HEK293 (cell line): ENCODE measurements around the gene HDLBP.

Source experiments
- CTCF ChIA-PET: fragments of 350-600 bp; formaldehyde crosslinking; extraction: SDS; loops from one replicate; lab custom pipeline; 2021; ENCODE audit warnings: antibody characterized with exemption; lab: Yijun Ruan, JAX
- POLR2A ChIA-PET: fragments of 300-600 bp; formaldehyde crosslinking; extraction: SDS; loops from one replicate; lab custom pipeline; 2020; ENCODE audit warnings: antibody characterized with exemption, inconsistent platforms; lab: Yijun Ruan, JAX
- H3K27ac ChIP-seq: fragments of 200-500 bp; sonication (Bioruptor generic); 2 replicates; pipeline ENCODE4 v1.5.1; 2014; ENCODE audit warnings: low read depth, low read length, control low read depth, inconsistent platforms; ENCODE audit errors: extremely low read depth
- H3K36me3 ChIP-seq, 2 experiments: fragments of 200-500 bp in 1 of 2; sonication (Bioruptor generic) in 1 of 2; 1 replicate in 1 of 2; 2 replicates in 1 of 2; pipeline ENCODE4 v1.5.1; 2014 to 2017; ENCODE audit warnings: inconsistent platforms in 2 of 2, low read length in 2 of 2; ENCODE audit not compliant: control insufficient read depth in 2 of 2, insufficient read depth in 1 of 2
- H3K4me1 ChIP-seq: fragments of 200-500 bp; sonication (Bioruptor generic); 2 replicates; pipeline ENCODE4 v1.5.1; 2014; ENCODE audit warnings: mild to moderate bottlenecking, low read length, inconsistent platforms; ENCODE audit not compliant: control insufficient read depth, insufficient read depth
- H3K4me3 ChIP-seq: 2 replicates; pipeline ENCODE4 v1.5.1; 2011; ENCODE audit warnings: low read depth, mild to moderate bottlenecking, control low read depth, low read length, moderate library complexity
- H3K9me3 ChIP-seq: fragments of 200-500 bp; sonication (Bioruptor generic); 2 replicates; pipeline ENCODE4 v1.5.1; 2014; ENCODE audit warnings: low read depth, low read length, inconsistent platforms; ENCODE audit not compliant: control insufficient read depth, insufficient read depth
- FEZF1 ChIP-seq: fragments of 450-650 bp; formaldehyde crosslinking; IDR thresholded peaks from 2 replicates; pipeline ENCODE4 v1.5.1; 2016; ENCODE audit warnings: missing biosample characterization, missing genetic modification characterization
- GFI1B ChIP-seq: fragments of 450-650 bp; formaldehyde crosslinking; IDR thresholded peaks from 2 replicates; pipeline ENCODE4 v1.5.1; 2016; ENCODE audit warnings: missing biosample characterization, missing genetic modification characterization
- IKZF3 ChIP-seq: fragments of 450-650 bp; IDR thresholded peaks from 2 replicates; pipeline ENCODE4 v1.5.0; 2018; ENCODE audit warnings: missing biosample characterization, mild to moderate bottlenecking, missing genetic modification characterization, moderate library complexity
- KLF16 ChIP-seq: fragments of 450-650 bp; formaldehyde crosslinking; IDR thresholded peaks from 2 replicates; pipeline ENCODE4 v1.5.1; 2017; ENCODE audit warnings: missing biosample characterization, missing genetic modification characterization
- KLF7 ChIP-seq: fragments of 450-650 bp; formaldehyde crosslinking; IDR thresholded peaks from 2 replicates; pipeline ENCODE4 v1.5.1; 2016; ENCODE audit warnings: missing biosample characterization, missing genetic modification characterization, borderline replicate concordance
- MEIS1 ChIP-seq: sonication (generic); formaldehyde crosslinking; IDR thresholded peaks from 2 replicates; pipeline ENCODE4 v1.8.1; 2022; ENCODE audit warnings: missing genetic modification reagents, mild to moderate bottlenecking, borderline replicate concordance
- MYNN ChIP-seq: fragments of 450-650 bp; formaldehyde crosslinking; IDR thresholded peaks from 2 replicates; pipeline ENCODE4 v1.5.1; 2016; ENCODE audit warnings: missing biosample characterization, missing genetic modification characterization, borderline replicate concordance
- OSR2 ChIP-seq: fragments of 450-650 bp; formaldehyde crosslinking; IDR thresholded peaks from 2 replicates; pipeline ENCODE4 v1.5.1; 2016; ENCODE audit warnings: missing biosample characterization, missing genetic modification characterization
- PBX3 ChIP-seq: sonication (generic); formaldehyde crosslinking; IDR thresholded peaks from 2 replicates; pipeline ENCODE4 v1.8.1; 2022; ENCODE audit warnings: mild to moderate bottlenecking, moderate library complexity, missing genetic modification reagents
- PRDM1 ChIP-seq: fragments of 450-650 bp; formaldehyde crosslinking; IDR thresholded peaks from 2 replicates; pipeline ENCODE4; 2016; ENCODE audit warnings: missing biosample characterization, missing genetic modification characterization
- SETDB1 ChIP-seq: IDR thresholded peaks from one replicate; pipeline ENCODE4 v1.6.1; 2017; ENCODE audit warnings: mild to moderate bottlenecking, low read length, moderate library complexity, mixed read lengths; ENCODE audit not compliant: insufficient read length
- ZBTB11 ChIP-seq: fragments of 450-650 bp; formaldehyde crosslinking; conservative IDR thresholded peaks from 2 replicates; pipeline ENCODE4 v1.5.1; 2016; ENCODE audit warnings: low read depth, missing biosample characterization, missing genetic modification characterization
- ZBTB49 ChIP-seq: fragments of 450-650 bp; formaldehyde crosslinking; IDR thresholded peaks from 2 replicates; pipeline ENCODE4 v1.5.1; 2016; ENCODE audit warnings: missing biosample characterization, missing genetic modification characterization, low read depth
- ZFHX2 ChIP-seq: fragments of 450-650 bp; formaldehyde crosslinking; conservative IDR thresholded peaks from 2 replicates; pipeline ENCODE4 v1.5.1; 2016; ENCODE audit warnings: missing biosample characterization, missing genetic modification characterization
- ZNF112 ChIP-seq: fragments of 450-650 bp; formaldehyde crosslinking; IDR thresholded peaks from 2 replicates; pipeline ENCODE4 v1.5.0; 2017; ENCODE audit warnings: missing biosample characterization, missing genetic modification characterization
- ZNF121 ChIP-seq: fragments of 450-650 bp; formaldehyde crosslinking; IDR thresholded peaks from 2 replicates; pipeline ENCODE4 v1.5.1; 2016; ENCODE audit warnings: missing biosample characterization, missing genetic modification characterization
- ZNF132 ChIP-seq: fragments of 450-650 bp; formaldehyde crosslinking; IDR thresholded peaks from 2 replicates; pipeline ENCODE4 v1.5.1; 2017; ENCODE audit warnings: missing biosample characterization, missing genetic modification characterization, borderline replicate concordance
- ZNF174 ChIP-seq: fragments of 450-650 bp; formaldehyde crosslinking; IDR thresholded peaks from 2 replicates; pipeline ENCODE4 v1.5.0; 2017; ENCODE audit warnings: missing biosample characterization, mild to moderate bottlenecking, missing genetic modification characterization
- ZNF214 ChIP-seq: fragments of 450-650 bp; formaldehyde crosslinking; IDR thresholded peaks from 2 replicates; pipeline ENCODE4 v1.5.1; 2017; ENCODE audit warnings: missing biosample characterization, mild to moderate bottlenecking, missing genetic modification characterization, borderline replicate concordance
- ZNF221 ChIP-seq: fragments of 450-650 bp; formaldehyde crosslinking; IDR thresholded peaks from 2 replicates; pipeline ENCODE4 v1.5.1; 2017; ENCODE audit warnings: missing biosample characterization, missing genetic modification characterization, borderline replicate concordance
- ZNF416 ChIP-seq: fragments of 450-650 bp; formaldehyde crosslinking; IDR thresholded peaks from 2 replicates; pipeline ENCODE4 v1.5.1; 2016; ENCODE audit warnings: missing biosample characterization, missing genetic modification characterization
- ZNF501 ChIP-seq: fragments of 450-650 bp; formaldehyde crosslinking; IDR thresholded peaks from 2 replicates; pipeline ENCODE4 v1.5.1; 2016; ENCODE audit warnings: missing biosample characterization, missing genetic modification characterization
- ZNF544 ChIP-seq: fragments of 450-650 bp; formaldehyde crosslinking; IDR thresholded peaks from 2 replicates; pipeline ENCODE4 v1.5.0; 2017; ENCODE audit warnings: missing biosample characterization, missing genetic modification characterization
- ZNF585B ChIP-seq: fragments of 450-650 bp; formaldehyde crosslinking; IDR thresholded peaks from 2 replicates; pipeline ENCODE4 v1.5.1; 2016; ENCODE audit warnings: missing biosample characterization, missing genetic modification characterization
- ZNF645 ChIP-seq: fragments of 450-650 bp; formaldehyde crosslinking; IDR thresholded peaks from 2 replicates; pipeline ENCODE4; 2016; ENCODE audit warnings: missing biosample characterization, missing genetic modification characterization
- ZNF701 ChIP-seq: fragments of 450-650 bp; formaldehyde crosslinking; IDR thresholded peaks from 2 replicates; pipeline ENCODE4 v1.5.1; 2016; ENCODE audit warnings: missing biosample characterization, missing genetic modification characterization
- ZNF76 ChIP-seq: fragments of 450-650 bp; formaldehyde crosslinking; IDR thresholded peaks from 2 replicates; pipeline ENCODE4; 2016; ENCODE audit warnings: low read depth, missing biosample characterization, missing genetic modification characterization, borderline replicate concordance
- ZNF768 ChIP-seq: fragments of 450-650 bp; formaldehyde crosslinking; IDR thresholded peaks from 2 replicates; pipeline ENCODE4 v1.5.1; 2018; ENCODE audit warnings: missing biosample characterization, mild to moderate bottlenecking, missing genetic modification characterization
- ZNF785 ChIP-seq: fragments of 450-650 bp; formaldehyde crosslinking; IDR thresholded peaks from 2 replicates; pipeline ENCODE4 v1.5.1; 2016; ENCODE audit warnings: missing biosample characterization, missing genetic modification characterization
- ZNF791 ChIP-seq: fragments of 450-650 bp; formaldehyde crosslinking; IDR thresholded peaks from 2 replicates; pipeline ENCODE4 v1.5.1; 2016; ENCODE audit warnings: missing biosample characterization, missing genetic modification characterization
- ZNF792 ChIP-seq: fragments of 450-650 bp; formaldehyde crosslinking; IDR thresholded peaks from 2 replicates; pipeline ENCODE4 v1.5.1; 2016; ENCODE audit warnings: missing biosample characterization, missing genetic modification characterization

Gene HDLBP

GRCh38 chr2:241249654-241250053 is 65.8 kb downstream of the HDLBP start:
- Histone ChIP-seq H3K4me3 (no peak overlapping the region), H3K27ac (no peak overlapping the region), H3K4me1 (no peaks in the 10 kb centered on the region), H3K9me3 (no peaks in the 10 kb centered on the region), H3K36me3 (peaks cover 66 to 100% of the 10 kb centered on the region in 2 experiments)
- TF ChIP-seq ZNF501 (tag by site-specific recombination) (no peak), ZNF221 (tag by site-specific recombination) (no peak), ZNF112 (tag by site-specific recombination) (no peak), ZFHX2 (tag by site-specific recombination) (no peak), KLF7 (tag by site-specific recombination) (no peak), OSR2 (no peak), ZNF645 (tag by site-specific recombination) (no peak), ZNF785 (tag by site-specific recombination) (no peak), ZNF792 (no peak), IKZF3 (no peak), MEIS1 (CRISPR knock-in tag) (no peak), KLF16 (tag by site-specific recombination) (no peak), ZNF121 (tag by site-specific recombination) (no peak), FEZF1 (no peak), ZNF585B (tag by site-specific recombination) (no peak), ZNF416 (tag by site-specific recombination) (no peak), PRDM1 (tag by site-specific recombination) (no peak), MYNN (tag by site-specific recombination) (no peak), ZNF76 (no peak), ZNF214 (tag by site-specific recombination) (no peak)
- ChIA-PET CTCF (no interaction called here), POLR2A (interaction anchor here (1.4 kb wide), 1 partner anchor 24 kb away, joined by 3 read pairs; no protein-coding TSS in a partner anchor)

GRCh38 chr2:241248897-241249296 is 66.6 kb downstream of the HDLBP start:
- CTCF ChIA-PET, result no interaction called here
- Histone ChIP-seq H3K27ac (no peak overlapping the region), H3K9me3 (no peaks in the 10 kb centered on the region), H3K36me3 (peaks cover 66 to 100% of the 10 kb centered on the region in 2 experiments)
- POLR2A ChIA-PET, result no interaction called here
- TF ChIP-seq ZBTB11 (tag by site-specific recombination), result no peak
- no peak for TF ChIP-seq ZNF544 (tag by site-specific recombination)
- no peak for TF ChIP-seq ZBTB49 (tag by site-specific recombination)
- no peak for TF ChIP-seq ZNF785 (tag by site-specific recombination)
- no peak for TF ChIP-seq ZNF132 (tag by site-specific recombination)
- no peak for TF ChIP-seq ZNF174 (tag by site-specific recombination)
- TF ChIP-seq PBX3 (CRISPR knock-in tag), result no peak
- no peak for TF ChIP-seq ZNF768 (tag by site-specific recombination)
- no peak for TF ChIP-seq ZNF791 (tag by site-specific recombination)
- no peak for TF ChIP-seq ZNF792
- TF ChIP-seq GFI1B (tag by site-specific recombination), result no peak
- TF ChIP-seq SETDB1, result no peak
- TF ChIP-seq ZNF701 (tag by site-specific recombination), result no peak
- TF ChIP-seq, all 188 proteins: peak for 0
- Histone ChIP-seq H3K4me1 (no peaks in the 10 kb centered on the region), H3K4me3 (no peak overlapping the region)
